Measurements from ENCODE around the gene PIM1. TPM values are rescaled to one million over a fixed set of nuclear protein-coding genes. Genes with fewer than 3 reads are reported as not detected.

PIM1 gene
- polyA plus RNA-seq, 6 donors from 2014 or later: 15.0 to 46.3 (median 24.3) TPM

DNA sequence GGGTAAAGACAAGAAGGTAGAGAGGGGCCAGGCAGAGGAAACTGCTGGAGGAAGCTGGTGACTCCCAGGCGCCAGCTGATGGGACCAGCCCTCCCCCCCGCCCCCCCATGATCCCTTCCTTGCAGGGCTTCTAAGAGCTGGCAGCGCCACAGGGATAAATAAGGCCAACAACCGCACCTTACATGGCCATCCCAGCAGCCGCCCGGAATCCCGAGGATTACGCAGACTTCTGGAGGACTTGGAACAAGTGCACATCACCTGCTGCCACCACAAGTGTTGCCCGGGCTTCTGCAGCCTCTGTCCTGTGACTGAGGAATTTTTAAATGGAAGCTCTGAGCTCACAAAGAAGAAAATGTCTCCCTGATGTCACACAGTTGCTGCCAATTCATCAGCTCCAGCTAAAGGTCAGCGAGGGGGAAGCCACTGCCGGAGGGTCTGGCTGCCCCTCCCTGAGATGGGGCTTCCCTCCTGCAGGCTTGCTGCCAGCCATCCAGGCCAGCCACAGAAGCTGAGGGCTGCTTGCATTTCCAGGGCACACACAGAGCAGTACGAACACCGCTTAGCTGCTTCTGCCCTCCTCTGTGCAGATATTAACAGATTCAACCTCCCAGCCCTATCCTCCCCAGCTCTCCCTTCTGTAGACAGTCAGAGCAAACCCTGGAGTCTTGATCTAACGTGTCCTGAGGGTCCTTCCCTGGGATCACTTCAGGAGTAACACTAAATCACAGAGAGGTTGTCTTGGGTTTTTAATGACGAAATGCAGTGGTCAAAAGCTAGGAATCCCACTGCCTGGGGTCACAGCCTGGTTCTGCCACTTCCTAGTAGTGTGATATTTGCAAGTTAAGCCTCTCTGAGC, 38.6 kb upstream of the PIM1 start:
- no peaks in the 10 kb centered on the region for H3K36me3 Mint-ChIP-seq
- H3K27ac Mint-ChIP-seq: no peak overlapping the region
- no peaks in the 10 kb centered on the region for H3K9me3 Mint-ChIP-seq
- H3K4me3 Mint-ChIP-seq: no peak overlapping the region
- peaks cover under 1 to 3% (median 2%) of the 10 kb centered on the region in 3 donors for H3K27me3 Mint-ChIP-seq
- ATAC-seq (ENCODE audit: low read depth in 2 of 2) (no peak), DNase-seq (no peak)
- H3K4me1 Mint-ChIP-seq: peaks cover 0 to 6% (median 3%) of the 10 kb centered on the region in 3 donors

DNA sequence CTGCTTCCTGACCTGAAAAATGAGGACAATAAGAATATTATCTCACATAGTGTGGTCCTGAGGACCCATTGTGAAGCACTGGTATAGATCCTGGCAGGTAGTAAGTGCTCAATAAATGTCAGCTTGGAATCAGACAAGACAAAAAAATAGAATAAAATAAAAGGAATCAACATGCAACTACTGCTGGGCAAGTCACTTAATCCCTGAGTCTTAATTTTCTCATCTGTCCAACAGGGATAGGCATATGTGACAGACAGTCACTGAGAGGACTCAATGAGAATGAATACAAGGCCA, 38.0 kb upstream of the PIM1 start:
- DNase-seq: no peak
- Mint-ChIP-seq H3K27me3 (no peaks in the 10 kb centered on the region), H3K27ac (no peak overlapping the region), H3K9me3 (no peaks in the 10 kb centered on the region), H3K4me3 (no peak overlapping the region), H3K4me1 (peaks cover 0 to 6% (median 3%) of the 10 kb centered on the region in 3 donors), H3K36me3 (no peaks in the 10 kb centered on the region)
- no peak for ATAC-seq (ENCODE audit: low read depth in 2 of 2)

- peaks cover 0 to 3% (median 0%) of the 10 kb centered on the region in 3 donors for H3K4me1 Mint-ChIP-seq
- no peaks in the 10 kb centered on the region for H3K9me3 Mint-ChIP-seq
- H3K4me3 Mint-ChIP-seq: no peak overlapping the region
- no peaks in the 10 kb centered on the region for H3K36me3 Mint-ChIP-seq
- DNase-seq (no peak), ATAC-seq (ENCODE audit: low read depth in 2 of 2) (no peak)
- H3K27ac Mint-ChIP-seq: peak overlapping the region in 2 of 6 donors; percentile 65 to 83
- H3K27me3 Mint-ChIP-seq: no peaks in the 10 kb centered on the region
These were observed 35.9 kb upstream of the PIM1 start for GRCh38 chr6:37134036-37134395.

- H3K4me1 Mint-ChIP-seq: peaks cover 0 to 3% (median 0%) of the 10 kb centered on the region in 3 donors
- no peaks in the 10 kb centered on the region for H3K9me3 Mint-ChIP-seq
- no peaks in the 10 kb centered on the region for H3K27me3 Mint-ChIP-seq
- H3K27ac Mint-ChIP-seq: peak overlapping the region in 3 of 6 donors; percentile 21 to 83 (median 65)
- DNase-seq (no peak), ATAC-seq (ENCODE audit: low read depth in 2 of 2) (no peak)
- H3K4me3 Mint-ChIP-seq: no peak overlapping the region
- no peaks in the 10 kb centered on the region for H3K36me3 Mint-ChIP-seq
These were observed 35.4 kb upstream of the PIM1 start for GRCh38 chr6:37134396-37135191.

- Mint-ChIP-seq H3K4me1 (peaks cover 0 to 3% (median 0%) of the 10 kb centered on the region in 3 donors), H3K36me3 (no peaks in the 10 kb centered on the region), H3K9me3 (no peaks in the 10 kb centered on the region), H3K4me3 (no peak overlapping the region), H3K27me3 (no peaks in the 10 kb centered on the region), H3K27ac (no peak overlapping the region)
- ATAC-seq (ENCODE audit: low read depth in 2 of 2): no peak
- no peak for DNase-seq
These were observed 33.9 kb upstream of the PIM1 start for GRCh38 chr6:37135835-37136694.

GRCh38 chr6:37136821-37137200, 33.1 kb upstream of the PIM1 start:
- DNase-seq: no peak
- no peaks in the 10 kb centered on the region for H3K27me3 Mint-ChIP-seq
- H3K4me1 Mint-ChIP-seq: peaks cover 0 to 3% (median 1%) of the 10 kb centered on the region in 3 donors
- H3K27ac Mint-ChIP-seq: no peak overlapping the region
- H3K36me3 Mint-ChIP-seq: no peaks in the 10 kb centered on the region
- H3K4me3 Mint-ChIP-seq: no peak overlapping the region
- no peaks in the 10 kb centered on the region for H3K9me3 Mint-ChIP-seq
- no peak for ATAC-seq (ENCODE audit: low read depth in 2 of 2)

DNA sequence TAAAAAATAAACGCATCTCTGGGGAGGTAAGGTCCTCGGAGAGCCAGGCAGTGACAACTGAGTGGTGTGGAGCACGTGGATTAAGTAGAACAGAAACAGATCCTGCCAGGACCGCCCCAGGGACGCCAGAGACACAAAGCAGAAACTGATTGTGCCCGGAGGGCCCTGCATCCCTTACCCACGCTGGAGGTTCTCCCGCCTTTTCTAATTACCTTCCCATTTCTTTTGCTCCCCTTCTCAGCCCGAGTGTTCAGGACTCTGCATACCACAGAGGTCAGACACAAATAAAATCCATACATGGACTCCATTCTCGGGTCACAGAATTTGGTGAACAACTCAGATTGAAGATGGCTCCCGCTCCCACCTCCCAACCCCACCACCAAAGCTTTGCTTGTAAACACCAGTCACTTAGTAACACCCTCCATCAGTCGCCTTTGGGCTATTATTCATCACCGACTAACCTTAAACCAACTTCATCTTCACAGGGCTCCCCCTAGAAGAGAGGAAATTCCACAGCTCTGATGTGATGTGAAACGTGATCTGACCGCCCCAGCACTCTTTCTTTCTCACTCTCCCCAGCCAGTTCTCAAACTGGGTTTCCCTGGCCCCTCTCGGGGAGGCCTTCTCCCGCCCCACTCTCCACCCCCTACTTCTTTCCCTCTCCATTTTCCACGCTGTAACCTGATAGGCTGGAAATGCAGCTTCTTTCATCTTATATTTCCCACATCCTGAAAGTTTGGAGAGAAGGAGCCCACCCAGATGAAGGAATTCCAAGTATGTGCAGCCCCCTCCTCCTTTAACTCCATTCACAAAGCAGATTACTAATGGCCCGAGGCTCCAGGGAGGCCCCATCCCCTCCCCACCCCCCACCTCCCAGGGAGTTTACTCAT, 32.5 kb upstream of the PIM1 start:
- ATAC-seq (ENCODE audit: low read depth in 2 of 2) (peak in 1 of 2 donors; percentile 48), DNase-seq (no peak)
- Mint-ChIP-seq H3K27ac (peak overlapping the region in 2 of 6 donors; percentile 15 to 57), H3K4me1 (peaks cover 0 to 6% (median 3%) of the 10 kb centered on the region in 3 donors), H3K4me3 (peak overlapping the region in 1 of 8 donors; percentile 53), H3K36me3 (no peaks in the 10 kb centered on the region), H3K27me3 (no peaks in the 10 kb centered on the region), H3K9me3 (no peaks in the 10 kb centered on the region)

DNA sequence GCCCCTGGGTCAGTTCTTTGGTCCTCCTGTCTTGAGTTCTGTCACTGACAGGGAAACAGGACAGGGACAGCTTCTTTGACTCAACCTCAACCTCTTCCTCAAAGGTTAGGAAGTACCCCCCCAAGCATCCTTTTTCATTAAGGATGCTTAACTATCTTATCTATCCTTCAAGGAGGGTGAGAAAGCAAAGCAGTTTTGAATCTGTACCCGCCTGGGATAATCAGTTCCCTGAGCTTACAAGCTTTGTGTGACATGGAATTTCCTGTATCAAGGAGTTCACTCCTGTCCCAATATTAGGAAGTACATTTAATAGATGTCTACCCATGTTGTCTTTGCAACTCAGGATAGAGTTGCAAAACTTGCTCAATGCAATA, 31.1 kb upstream of the PIM1 start:
- H3K4me3 Mint-ChIP-seq: no peak overlapping the region
- H3K4me1 Mint-ChIP-seq: peaks cover 0 to 6% (median 3%) of the 10 kb centered on the region in 3 donors
- ATAC-seq (ENCODE audit: low read depth in 2 of 2) (no peak), DNase-seq (no peak)
- no peaks in the 10 kb centered on the region for H3K36me3 Mint-ChIP-seq
- H3K27me3 Mint-ChIP-seq: no peaks in the 10 kb centered on the region
- H3K27ac Mint-ChIP-seq: no peak overlapping the region
- no peaks in the 10 kb centered on the region for H3K9me3 Mint-ChIP-seq

DNA sequence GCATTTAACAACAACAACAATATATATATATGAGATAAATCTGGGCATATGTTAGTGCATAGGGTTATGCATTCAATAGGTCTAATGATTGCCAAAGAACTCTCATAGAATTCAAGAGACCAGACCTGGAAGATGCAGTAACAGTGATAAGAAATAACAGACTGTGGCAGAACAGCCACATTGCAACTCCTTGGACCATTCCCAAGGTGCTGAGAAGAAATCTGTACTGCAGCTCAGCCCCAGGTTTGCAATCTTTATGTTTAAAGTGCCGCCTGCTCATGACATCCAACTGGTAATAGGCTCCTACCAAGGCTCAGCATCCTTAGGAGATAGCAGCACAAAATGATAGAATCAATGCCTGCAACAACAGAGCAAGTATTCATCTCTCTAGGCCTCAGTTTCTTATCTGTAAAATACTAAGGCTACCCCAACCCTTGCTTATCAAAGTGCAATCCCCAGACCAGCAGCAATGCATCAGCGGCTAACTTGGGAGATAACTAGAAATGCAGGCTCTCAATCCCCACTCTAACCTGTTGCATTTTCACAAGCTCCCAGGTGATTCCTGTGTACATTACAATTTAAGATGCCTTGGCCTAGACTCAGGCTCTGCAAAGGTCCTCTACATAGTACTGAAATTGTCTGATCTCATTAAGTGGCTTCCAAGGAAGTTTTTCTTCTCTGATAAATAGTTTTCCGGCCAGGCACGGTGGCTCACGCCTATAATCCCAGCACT, 30.6 kb upstream of the PIM1 start:
- DNase-seq (no peak), ATAC-seq (ENCODE audit: low read depth in 2 of 2) (no peak)
- no peaks in the 10 kb centered on the region for H3K27me3 Mint-ChIP-seq
- H3K4me3 Mint-ChIP-seq: no peak overlapping the region
- no peaks in the 10 kb centered on the region for H3K36me3 Mint-ChIP-seq
- peaks cover 0 to 6% (median 4%) of the 10 kb centered on the region in 3 donors for H3K4me1 Mint-ChIP-seq
- H3K27ac Mint-ChIP-seq: peak overlapping the region in 1 of 6 donors; percentile 28
- no peaks in the 10 kb centered on the region for H3K9me3 Mint-ChIP-seq

DNA sequence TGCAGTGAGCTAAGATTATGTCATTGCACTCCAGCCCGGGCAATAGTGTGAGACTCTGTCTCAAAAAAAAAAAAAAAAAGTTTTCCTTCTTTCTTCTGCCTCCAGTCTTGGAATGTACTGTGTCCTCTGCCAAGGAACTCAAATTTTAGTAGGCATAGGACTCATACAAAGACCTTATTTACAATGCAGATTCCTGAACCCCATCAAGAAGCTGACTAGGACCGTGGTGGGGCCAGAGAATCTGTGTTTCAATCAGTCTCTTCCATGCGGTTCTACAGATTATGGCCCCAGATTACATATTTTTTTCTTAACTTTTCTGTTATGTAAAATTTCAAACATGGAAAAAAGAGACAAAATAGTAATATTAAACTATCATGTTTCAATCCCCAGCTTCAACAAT, 29.8 kb upstream of the PIM1 start:
- Mint-ChIP-seq H3K9me3 (no peaks in the 10 kb centered on the region), H3K27me3 (no peaks in the 10 kb centered on the region), H3K4me1 (peaks cover 0 to 7% (median 4%) of the 10 kb centered on the region in 3 donors), H3K4me3 (no peak overlapping the region), H3K27ac (no peak overlapping the region), H3K36me3 (no peaks in the 10 kb centered on the region)
- ATAC-seq (ENCODE audit: low read depth in 2 of 2) (no peak), DNase-seq (no peak)

- no peak for ATAC-seq (ENCODE audit: low read depth in 2 of 2)
- Mint-ChIP-seq H3K27me3 (no peaks in the 10 kb centered on the region), H3K4me1 (peaks cover 0 to 7% (median 4%) of the 10 kb centered on the region in 3 donors)
These were observed 28.5 kb upstream of the PIM1 start for GRCh38 chr6:37141281-37142049.

More at GRCh38 chr6:37141281-37142049, 28.5 kb upstream of the PIM1 start:
- Mint-ChIP-seq H3K4me3 (no peak overlapping the region), H3K27ac (peak overlapping the region in 2 of 6 donors; percentile 18 to 26), H3K36me3 (no peaks in the 10 kb centered on the region), H3K9me3 (no peaks in the 10 kb centered on the region)
- DNase-seq: no peak

Measured in naive B cell (primary cell).